B cell (primary cell): ENCODE measurements around the gene PELI1. TPM values are rescaled to one million over a fixed set of nuclear protein-coding genes. Genes with fewer than 3 reads are reported as not detected.

ENCODE experiments used
- ATAC-seq: fragments of 200-7000 bp; cut with Tn5 transposase; one replicate; pipeline ENCODE4 v1.10.0; 2021; ENCODE audit warnings: low read depth, mild to moderate bottlenecking, moderate number of reproducible peaks, moderate library complexity
- CTCF ChIA-PET: fragments of 350-600 bp; sonication (Branson Sonifier 250); formaldehyde crosslinking; loops from one replicate; lab custom pipeline; 2021; ENCODE audit warnings: antibody characterized with exemption, inconsistent platforms; lab: Charles Lee
- POLR2A ChIA-PET: fragments of 350-600 bp; sonication (Branson Sonifier 250); formaldehyde crosslinking; loops from one replicate; lab custom pipeline; 2021; ENCODE audit warnings: antibody characterized with exemption; lab: Charles Lee
- DNase-seq: peaks from one replicate; pipeline ENCODE4 v3.0.0; 2013
- H2AFZ ChIP-seq: 2 replicates; pipeline ENCODE4 v1.6.1; 2012; ENCODE audit warnings: mild to moderate bottlenecking, low read depth, low read length; ENCODE audit not compliant: insufficient read depth, poor library complexity, severe bottlenecking
- H3K27ac ChIP-seq, 2 donors: 1 replicate in 1 of 2; 2 replicates in 1 of 2; pipeline ENCODE4 v1.5.1; 2012 to 2013; ENCODE audit warnings: low read length in 2 of 2, mild to moderate bottlenecking in 2 of 2, moderate library complexity in 1 of 2
- H3K27me3 ChIP-seq, 4 experiments: fragments of 200-600 bp in 1 of 4; sonication (generic) in 1 of 4; replicated peaks in 1 of 4; 1 replicate in 2 of 4; 2 replicates in 2 of 4; pipeline versions ENCODE4 v1.6.1 to v1.7.0; 2013 to 2016; ENCODE audit warnings: low read length in 3 of 4, mild to moderate bottlenecking in 2 of 4, mixed read lengths in 1 of 4, moderate library complexity in 1 of 4; ENCODE audit not compliant: insufficient read depth in 4 of 4, control insufficient read depth in 3 of 4; ENCODE audit errors: control extremely low read depth in 1 of 4
- H3K36me3 ChIP-seq, 2 experiments: replicated peaks in 1 of 2; 1 replicate in 1 of 2; 2 replicates in 1 of 2; pipeline versions ENCODE4 v1.6.1 to v1.7.1; 2013; ENCODE audit warnings: low read length in 1 of 2; ENCODE audit not compliant: insufficient read depth in 2 of 2, control insufficient read depth in 1 of 2; ENCODE audit errors: control extremely low read depth in 1 of 2, extremely low read depth in 1 of 2
- H3K4me1 ChIP-seq, 2 donors: fragments of 200-600 bp in 1 of 2; sonication (generic) in 1 of 2; 1 replicate in 1 of 2; 2 replicates in 1 of 2; pipeline versions ENCODE4 v1.5.1 to v1.6.1; 2013 to 2017; ENCODE audit warnings: low read length in 2 of 2; ENCODE audit not compliant: control insufficient read depth in 2 of 2, insufficient read depth in 2 of 2
- H3K4me2 ChIP-seq: replicated peaks from 2 replicates; pipeline ENCODE3; 2012; ENCODE audit warnings: mild to moderate bottlenecking, low read depth, low read length; ENCODE audit not compliant: poor library complexity, severe bottlenecking
- H3K4me3 ChIP-seq, 5 experiments: fragments of 200-600 bp in 1 of 5; sonication (generic) in 1 of 5; 1 replicate in 3 of 5; 2 replicates in 2 of 5; pipeline versions ENCODE4 v1.5.1 to v1.7.0; 2011 to 2016; ENCODE audit warnings: low read length in 4 of 5, mild to moderate bottlenecking in 4 of 5, low read depth in 2 of 5, control low read depth in 1 of 5, moderate library complexity in 1 of 5; ENCODE audit not compliant: insufficient read depth in 1 of 5; ENCODE audit errors: control extremely low read depth in 1 of 5, extremely low read depth in 1 of 5
- H3K79me2 ChIP-seq: fragments of 200-600 bp; sonication (generic); one replicate; pipeline ENCODE4 v1.6.0; 2016; ENCODE audit warnings: low read length; ENCODE audit not compliant: control insufficient read depth, insufficient read depth
- H3K9ac ChIP-seq: fragments of 200-600 bp; sonication (generic); 2 replicates; pipeline ENCODE4 v1.6.1; 2017; ENCODE audit warnings: mild to moderate bottlenecking, low read length, moderate library complexity
- H3K9me3 ChIP-seq, 3 donors: one replicate each; pipeline versions ENCODE4 v1.6.1 to v1.7.1; 2013; ENCODE audit warnings: low read length in 2 of 3; ENCODE audit not compliant: control insufficient read depth in 2 of 3, insufficient read depth in 1 of 3; ENCODE audit errors: control extremely low read depth in 1 of 3
- H4K20me1 ChIP-seq: 2 replicates; pipeline ENCODE4 v1.6.0; 2012; ENCODE audit warnings: mild to moderate bottlenecking, low read length; ENCODE audit not compliant: insufficient read depth, control insufficient read depth, poor library complexity, severe bottlenecking
- H3K27ac Mint-ChIP-seq: one replicate; pipeline ENCODE4 v1.8.0; 2021; ENCODE audit warnings: mixed read lengths
- H3K27me3 Mint-ChIP-seq: one replicate; pipeline ENCODE4 v1.8.0; 2021; ENCODE audit warnings: mixed read lengths
- H3K4me1 Mint-ChIP-seq: one replicate; pipeline ENCODE4 v1.8.0; 2021; ENCODE audit warnings: mixed read lengths
- H3K4me3 Mint-ChIP-seq: one replicate; pipeline ENCODE4 v1.8.0; 2021; ENCODE audit warnings: mixed read lengths
- H3K9me3 Mint-ChIP-seq: one replicate; pipeline ENCODE4 v1.8.0; 2022; ENCODE audit warnings: mixed read lengths; ENCODE audit not compliant: insufficient read depth
- EZH2 ChIP-seq: IDR thresholded peaks from 2 replicates; pipeline ENCODE4 v1.6.1; 2012; ENCODE audit warnings: borderline replicate concordance, low read depth, mild to moderate bottlenecking, moderate library complexity, low read length; ENCODE audit not compliant: insufficient read depth, poor library complexity, severe bottlenecking
- WGBS: methylation state at CpG from one replicate; pipeline ENCODE4 v1.1.5; 2013; ENCODE audit warnings: missing lambda C conversion rate; ENCODE audit not compliant: insufficient coverage; 5-methylcytosine and 5-hydroxymethylcytosine counted together
- intact Hi-C: fragments of 100-400 bp; cut with micrococcal nuclease; formaldehyde crosslinking; loops from one replicate; pipeline ENCODE4 v1.10.0; 2022
- polyA plus RNA-seq: library from polyadenylated mRNA; depleted of rRNA; stranded (reverse); fragments of >200 nt; gene quantifications from 2 replicates; pipeline ENCODE4 v1.2.3, GENCODE V29; 2012
- total RNA-seq, 2 donors: library from RNA; stranded (reverse); fragments of 120-200 nt in 1 of 2; gene quantifications; 1 replicate in 1 of 2; 2 replicates in 1 of 2; pipeline versions ENCODE4 v1.2.3 to v1.2.4, GENCODE V29; 2013 to 2022
- TF ChIP-seq, protein P1 (sequence below): fragments of 200-600 bp; IDR thresholded peaks from one replicate; pipeline ENCODE4 v1.8.0; 2022; ENCODE audit warnings: antibody characterized with exemption, mild to moderate bottlenecking

Gene PELI1
- total and polyA plus RNA-seq, 2 donors (not counting 1 experiment from before 2014, with no cell fraction given) = 45.3 to 115 TPM

DNA sequence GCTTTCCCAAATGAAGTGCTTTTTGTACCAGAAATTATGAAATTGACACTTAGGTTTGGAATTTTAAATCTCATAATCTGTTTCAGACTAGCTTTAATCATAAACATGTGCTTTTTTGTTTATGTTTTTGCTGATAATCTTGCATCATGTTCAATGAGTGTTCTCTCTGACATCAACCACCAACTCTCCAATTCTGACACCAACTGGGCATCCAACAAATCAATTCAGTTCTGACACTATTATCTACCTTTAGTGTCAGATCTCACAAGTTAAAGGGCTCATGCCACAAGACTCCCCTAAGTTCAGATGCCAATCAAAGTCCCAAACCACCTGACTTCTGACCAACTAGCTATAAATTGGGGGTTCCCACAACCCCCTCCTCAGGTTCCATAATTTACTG lies 19.6 kb downstream of the PELI1 start:
- CTCF ChIA-PET = interaction anchor here (1.0 to 2.0 kb wide), 2 partner anchors 12 to 205 kb away, joined by 3 to 8 read pairs; no protein-coding TSS in a partner anchor
- H3K4me1 Mint-ChIP-seq = peaks cover 55% of the 10 kb centered on the region

DNA sequence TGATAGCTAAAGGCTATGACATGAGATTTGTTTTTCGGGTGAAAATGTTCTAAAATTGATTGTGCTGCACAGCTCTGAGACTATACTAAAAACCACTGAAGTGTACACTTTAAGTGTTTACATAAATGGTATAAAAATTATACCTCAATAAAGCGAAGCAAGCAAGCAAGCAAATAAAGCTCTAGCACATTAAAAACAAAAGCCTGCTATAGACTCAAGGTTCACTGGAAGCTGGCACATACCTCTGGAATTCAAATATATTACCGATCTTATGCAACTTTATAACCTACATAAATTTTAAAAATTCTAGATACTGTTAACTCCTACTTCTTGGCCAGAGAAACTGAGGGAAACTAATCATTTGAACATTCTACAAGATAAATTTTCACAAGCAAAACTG lies 20.1 kb downstream of the PELI1 start:
- peaks cover 1 to 9% of the 10 kb centered on the region in 2 experiments for H3K36me3 ChIP-seq
- intact Hi-C loops = no loop called here
- H3K9ac ChIP-seq = no peak overlapping the region
- peaks cover 95% of the 10 kb centered on the region for H3K79me2 ChIP-seq
- H3K9me3 ChIP-seq = peaks cover 0 to 3% (median 0%) of the 10 kb centered on the region in 3 donors
- CTCF ChIA-PET = interaction anchor here (2.0 kb wide), 1 partner anchor 205 kb away, joined by 8 read pairs; no protein-coding TSS in a partner anchor
- no peak overlapping the region for H3K27ac Mint-ChIP-seq
- no peak overlapping the region for H3K4me3 Mint-ChIP-seq
- POLR2A ChIA-PET = no interaction called here
- H3K4me2 ChIP-seq = no peak overlapping the region
- H3K27ac ChIP-seq = no peak overlapping the region
- H2AFZ ChIP-seq = no peak overlapping the region
- peaks cover 10 to 13% of the 10 kb centered on the region in 2 donors for H3K4me1 ChIP-seq
- 100% methylated on average over 1 of the region's 3 CpGs for WGBS
- H3K4me3 ChIP-seq = no peak overlapping the region
- TF ChIP-seq, protein P1, sequence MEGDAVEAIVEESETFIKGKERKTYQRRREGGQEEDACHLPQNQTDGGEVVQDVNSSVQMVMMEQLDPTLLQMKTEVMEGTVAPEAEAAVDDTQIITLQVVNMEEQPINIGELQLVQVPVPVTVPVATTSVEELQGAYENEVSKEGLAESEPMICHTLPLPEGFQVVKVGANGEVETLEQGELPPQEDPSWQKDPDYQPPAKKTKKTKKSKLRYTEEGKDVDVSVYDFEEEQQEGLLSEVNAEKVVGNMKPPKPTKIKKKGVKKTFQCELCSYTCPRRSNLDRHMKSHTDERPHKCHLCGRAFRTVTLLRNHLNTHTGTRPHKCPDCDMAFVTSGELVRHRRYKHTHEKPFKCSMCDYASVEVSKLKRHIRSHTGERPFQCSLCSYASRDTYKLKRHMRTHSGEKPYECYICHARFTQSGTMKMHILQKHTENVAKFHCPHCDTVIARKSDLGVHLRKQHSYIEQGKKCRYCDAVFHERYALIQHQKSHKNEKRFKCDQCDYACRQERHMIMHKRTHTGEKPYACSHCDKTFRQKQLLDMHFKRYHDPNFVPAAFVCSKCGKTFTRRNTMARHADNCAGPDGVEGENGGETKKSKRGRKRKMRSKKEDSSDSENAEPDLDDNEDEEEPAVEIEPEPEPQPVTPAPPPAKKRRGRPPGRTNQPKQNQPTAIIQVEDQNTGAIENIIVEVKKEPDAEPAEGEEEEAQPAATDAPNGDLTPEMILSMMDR = no peak
- no peak for TF ChIP-seq EZH2
- peaks cover 57% of the 10 kb centered on the region for H3K4me1 Mint-ChIP-seq
- peaks cover 55% of the 10 kb centered on the region for H4K20me1 ChIP-seq
- ATAC-seq (no peak), DNase-seq (no peak)
- H3K9me3 Mint-ChIP-seq = no peaks in the 10 kb centered on the region
- H3K27me3 ChIP-seq = no peaks in the 10 kb centered on the region
- H3K27me3 Mint-ChIP-seq = no peaks in the 10 kb centered on the region

More for the DNA sequence above, 19.6 kb downstream of the PELI1 start:
- Histone ChIP-seq H3K4me3 (no peak overlapping the region), H3K4me1 (peaks cover 10 to 13% of the 10 kb centered on the region in 2 donors), H3K9ac (no peak overlapping the region), H3K27me3 (no peaks in the 10 kb centered on the region), H3K4me2 (no peak overlapping the region), H3K27ac (no peak overlapping the region), H3K79me2 (peaks cover 93% of the 10 kb centered on the region), H3K9me3 (peaks cover 0 to 3% (median 0%) of the 10 kb centered on the region in 3 donors), H2AFZ (no peak overlapping the region), H3K36me3 (peaks cover 1 to 9% of the 10 kb centered on the region in 2 experiments), H4K20me1 (peaks cover 57% of the 10 kb centered on the region)
- Mint-ChIP-seq H3K27ac (peak overlapping the region; percentile 37), H3K27me3 (no peaks in the 10 kb centered on the region), H3K4me3 (no peak overlapping the region), H3K9me3 (no peaks in the 10 kb centered on the region)
- no peak for DNase-seq
- intact Hi-C loops = no loop called here
- TF ChIP-seq, protein P1 = no peak
- TF ChIP-seq EZH2 = no peak
- POLR2A ChIA-PET = no interaction called here
- ATAC-seq = no peak
